Measurements from ENCODE around the gene TEX19.

Gene TEX19

GRCh38 chr17:82402865-82403264, 43.8 kb downstream of the TEX19 start:
- TF ChIP-seq CTCF (IDR thresholded peaks at IDR 0.05; ENCODE audit: insufficient read depth, low read length), result no peak
- no peak for TF ChIP-seq SPI1 (IDR thresholded peaks at IDR 0.05; ENCODE audit: borderline replicate concordance, low read depth)
- TF ChIP-seq REST (IDR thresholded peaks at IDR 0.05; ENCODE audit: insufficient replicate concordance, low read depth), result no peak
- TF ChIP-seq GABPA (IDR thresholded peaks at IDR 0.05; ENCODE audit: low read depth), result no peak
- TF ChIP-seq POLR2AphosphoS5 (IDR thresholded peaks at IDR 0.05; ENCODE audit: low read depth), result no peak
- Histone ChIP-seq H3K4me3 (replicated peaks; ENCODE audit: insufficient read depth, low read length) (no peak overlapping the region), H3K27ac (replicated peaks) (no peak overlapping the region), H3K27me3 (ENCODE audit: insufficient read depth, poor library complexity, severe bottlenecking) (no peaks in the 10 kb centered on the region)
- DNase-seq (ENCODE audit: low read depth in 1 of 2, low spot score in 1 of 2), result no peak

GRCh38 chr17:82403662-82404660, 44.9 kb downstream of the TEX19 start:
- TF ChIP-seq REST (IDR thresholded peaks at IDR 0.05; ENCODE audit: insufficient replicate concordance, low read depth), result no peak
- no peak for TF ChIP-seq SPI1 (IDR thresholded peaks at IDR 0.05; ENCODE audit: borderline replicate concordance, low read depth)
- TF ChIP-seq POLR2AphosphoS5 (IDR thresholded peaks at IDR 0.05; ENCODE audit: low read depth), result no peak
- TF ChIP-seq CTCF (IDR thresholded peaks at IDR 0.05; ENCODE audit: insufficient read depth, low read length), result no peak
- no peak for TF ChIP-seq GABPA (IDR thresholded peaks at IDR 0.05; ENCODE audit: low read depth)
- no peak for DNase-seq (ENCODE audit: low read depth in 1 of 2, low spot score in 1 of 2)
- Histone ChIP-seq H3K4me3 (replicated peaks; ENCODE audit: insufficient read depth, low read length) (no peak overlapping the region), H3K27me3 (ENCODE audit: insufficient read depth, poor library complexity, severe bottlenecking) (no peaks in the 10 kb centered on the region), H3K27ac (replicated peaks) (no peak overlapping the region)

- DNase-seq (ENCODE audit: low read depth in 1 of 2, low spot score in 1 of 2), result no peak
- H3K27ac ChIP-seq (replicated peaks), result no peak overlapping the region
- no peak overlapping the region for H3K4me3 ChIP-seq (replicated peaks; ENCODE audit: insufficient read depth, low read length)
- TF ChIP-seq REST (IDR thresholded peaks at IDR 0.05; ENCODE audit: insufficient replicate concordance, low read depth) (no peak), CTCF (IDR thresholded peaks at IDR 0.05; ENCODE audit: insufficient read depth, low read length) (no peak), SPI1 (IDR thresholded peaks at IDR 0.05; ENCODE audit: borderline replicate concordance, low read depth) (no peak), GABPA (IDR thresholded peaks at IDR 0.05; ENCODE audit: low read depth) (no peak), POLR2AphosphoS5 (IDR thresholded peaks at IDR 0.05; ENCODE audit: low read depth) (no peak)
- H3K27me3 ChIP-seq (ENCODE audit: insufficient read depth, poor library complexity, severe bottlenecking), result no peaks in the 10 kb centered on the region
These were observed 46.0 kb downstream of the TEX19 start for GRCh38 chr17:82405051-82405450.

All from HL-60 (cell line).